Measurements from ENCODE around the gene TCF4.

The TCF4 gene

GRCh38 chr18:55627007-55627406 is 39.0 kb upstream of the TCF4 start (continued):
- TF ChIP-seq SNAI2 (CRISPR knock-in tag; IDR thresholded peaks at IDR 0.05), result no peak
- TF ChIP-seq ARNTL (CRISPR knock-in tag; IDR thresholded peaks at IDR 0.05; ENCODE audit: borderline replicate concordance, low read depth), result no peak
- TF ChIP-seq ZNF8 (CRISPR knock-in tag; IDR thresholded peaks at IDR 0.05), result no peak
- TF ChIP-seq CSDC2 (CRISPR knock-in tag; IDR thresholded peaks at IDR 0.05), result no peak
- no peak for TF ChIP-seq TSHZ2 (CRISPR knock-in tag; IDR thresholded peaks at IDR 0.05)
- TF ChIP-seq, protein P1, sequence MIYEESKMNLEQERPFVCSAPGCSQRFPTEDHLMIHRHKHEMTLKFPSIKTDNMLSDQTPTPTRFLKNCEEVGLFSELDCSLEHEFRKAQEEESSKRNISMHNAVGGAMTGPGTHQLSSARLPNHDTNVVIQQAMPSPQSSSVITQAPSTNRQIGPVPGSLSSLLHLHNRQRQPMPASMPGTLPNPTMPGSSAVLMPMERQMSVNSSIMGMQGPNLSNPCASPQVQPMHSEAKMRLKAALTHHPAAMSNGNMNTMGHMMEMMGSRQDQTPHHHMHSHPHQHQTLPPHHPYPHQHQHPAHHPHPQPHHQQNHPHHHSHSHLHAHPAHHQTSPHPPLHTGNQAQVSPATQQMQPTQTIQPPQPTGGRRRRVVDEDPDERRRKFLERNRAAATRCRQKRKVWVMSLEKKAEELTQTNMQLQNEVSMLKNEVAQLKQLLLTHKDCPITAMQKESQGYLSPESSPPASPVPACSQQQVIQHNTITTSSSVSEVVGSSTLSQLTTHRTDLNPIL (CRISPR knock-in tag; IDR thresholded peaks at IDR 0.05; ENCODE audit: low read depth), result no peak

DNA sequence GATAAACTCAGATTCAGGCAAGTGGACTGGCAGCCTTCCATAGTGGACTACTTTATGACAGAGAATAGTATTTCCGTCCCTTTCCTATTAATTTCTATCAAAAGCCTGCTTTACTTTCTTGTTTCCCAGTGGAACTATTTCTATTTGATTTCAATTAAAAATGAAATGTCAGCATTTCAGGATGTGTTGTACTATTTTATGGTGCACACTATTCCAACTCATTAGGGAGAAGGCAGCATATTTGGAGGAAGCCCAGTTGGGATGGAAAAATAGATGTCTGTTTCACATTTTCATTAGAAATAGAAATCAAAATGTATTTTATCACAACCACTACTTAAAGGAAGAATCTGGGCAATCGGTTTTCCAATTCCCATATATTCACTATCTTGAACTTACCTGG is 37.9 kb upstream of the TCF4 start:
- no peak for ATAC-seq
- no peak for TF ChIP-seq PATZ1 (CRISPR knock-in tag; IDR thresholded peaks at IDR 0.05; ENCODE audit: borderline replicate concordance)
- TF ChIP-seq ZFP3 (CRISPR knock-in tag; IDR thresholded peaks at IDR 0.05), result no peak
- no peak for TF ChIP-seq ZNF565 (CRISPR knock-in tag; conservative IDR thresholded peaks at IDR 0.05; ENCODE audit: low read depth)
- no peak for TF ChIP-seq BACH2 (CRISPR knock-in tag; IDR thresholded peaks at IDR 0.05; ENCODE audit: borderline replicate concordance)
- TF ChIP-seq ZNF70 (CRISPR knock-in tag; IDR thresholded peaks at IDR 0.05), result no peak
- no peak for TF ChIP-seq TOX (CRISPR knock-in tag; IDR thresholded peaks at IDR 0.05; ENCODE audit: borderline replicate concordance)
- TF ChIP-seq TSHZ2 (CRISPR knock-in tag; IDR thresholded peaks at IDR 0.05), result no peak
- TF ChIP-seq ZNF8 (CRISPR knock-in tag; IDR thresholded peaks at IDR 0.05), result no peak
- TF ChIP-seq GLIS3 (CRISPR knock-in tag; IDR thresholded peaks at IDR 0.05), result no peak
- TF ChIP-seq ISL1 (CRISPR knock-in tag; IDR thresholded peaks at IDR 0.05), result no peak
- TF ChIP-seq ESRRG (CRISPR knock-in tag; IDR thresholded peaks at IDR 0.05), result no peak
- no peak for TF ChIP-seq ARNTL (CRISPR knock-in tag; IDR thresholded peaks at IDR 0.05; ENCODE audit: borderline replicate concordance, low read depth)
- TF ChIP-seq CSDC2 (CRISPR knock-in tag; IDR thresholded peaks at IDR 0.05), result no peak
- no peak for TF ChIP-seq PPARA (CRISPR knock-in tag; IDR thresholded peaks at IDR 0.05; ENCODE audit: borderline replicate concordance)
- TF ChIP-seq CSRNP3 (CRISPR knock-in tag; IDR thresholded peaks at IDR 0.05), result no peak
- no peak for TF ChIP-seq TCF4 (CRISPR knock-in tag; IDR thresholded peaks at IDR 0.05; ENCODE audit: borderline replicate concordance)
- TF ChIP-seq ZC3H10 (CRISPR knock-in tag; IDR thresholded peaks at IDR 0.05), result no peak
- no peak for TF ChIP-seq SNAI2 (CRISPR knock-in tag; IDR thresholded peaks at IDR 0.05)
- TF ChIP-seq ZFP30 (CRISPR knock-in tag; IDR thresholded peaks at IDR 0.05), result no peak
- TF ChIP-seq OSR1 (CRISPR knock-in tag; IDR thresholded peaks at IDR 0.05), result no peak

- ATAC-seq, result no peak
- TF ChIP-seq CSDC2 (CRISPR knock-in tag; IDR thresholded peaks at IDR 0.05) (no peak), SNAI2 (CRISPR knock-in tag; IDR thresholded peaks at IDR 0.05) (no peak), TSHZ2 (CRISPR knock-in tag; IDR thresholded peaks at IDR 0.05) (no peak), BACH2 (CRISPR knock-in tag; IDR thresholded peaks at IDR 0.05; ENCODE audit: borderline replicate concordance) (no peak), ZFP30 (CRISPR knock-in tag; IDR thresholded peaks at IDR 0.05) (no peak), TOX (CRISPR knock-in tag; IDR thresholded peaks at IDR 0.05; ENCODE audit: borderline replicate concordance) (no peak), ZC3H10 (CRISPR knock-in tag; IDR thresholded peaks at IDR 0.05) (no peak), ZNF8 (CRISPR knock-in tag; IDR thresholded peaks at IDR 0.05) (no peak), RARB (CRISPR knock-in tag; IDR thresholded peaks at IDR 0.05) (no peak), ZNF565 (CRISPR knock-in tag; conservative IDR thresholded peaks at IDR 0.05; ENCODE audit: low read depth) (no peak), PATZ1 (CRISPR knock-in tag; IDR thresholded peaks at IDR 0.05; ENCODE audit: borderline replicate concordance) (no peak), TCF4 (CRISPR knock-in tag; IDR thresholded peaks at IDR 0.05; ENCODE audit: borderline replicate concordance) (no peak), ESRRG (CRISPR knock-in tag; IDR thresholded peaks at IDR 0.05) (no peak)
Observed at GRCh38 chr18:55623626-55624025, 35.6 kb upstream of the TCF4 start.

Data from SK-N-SH treated with all-trans-retinoic acid at 6 μM for 48 hours (cell line).